Measurements from ENCODE around the gene JPH4. TPM values are rescaled to one million over a fixed set of nuclear protein-coding genes. Genes with fewer than 3 reads are reported as not detected.

Gene JPH4
- total RNA-seq, 2 experiments from 2014 or later, result not detected

DNA sequence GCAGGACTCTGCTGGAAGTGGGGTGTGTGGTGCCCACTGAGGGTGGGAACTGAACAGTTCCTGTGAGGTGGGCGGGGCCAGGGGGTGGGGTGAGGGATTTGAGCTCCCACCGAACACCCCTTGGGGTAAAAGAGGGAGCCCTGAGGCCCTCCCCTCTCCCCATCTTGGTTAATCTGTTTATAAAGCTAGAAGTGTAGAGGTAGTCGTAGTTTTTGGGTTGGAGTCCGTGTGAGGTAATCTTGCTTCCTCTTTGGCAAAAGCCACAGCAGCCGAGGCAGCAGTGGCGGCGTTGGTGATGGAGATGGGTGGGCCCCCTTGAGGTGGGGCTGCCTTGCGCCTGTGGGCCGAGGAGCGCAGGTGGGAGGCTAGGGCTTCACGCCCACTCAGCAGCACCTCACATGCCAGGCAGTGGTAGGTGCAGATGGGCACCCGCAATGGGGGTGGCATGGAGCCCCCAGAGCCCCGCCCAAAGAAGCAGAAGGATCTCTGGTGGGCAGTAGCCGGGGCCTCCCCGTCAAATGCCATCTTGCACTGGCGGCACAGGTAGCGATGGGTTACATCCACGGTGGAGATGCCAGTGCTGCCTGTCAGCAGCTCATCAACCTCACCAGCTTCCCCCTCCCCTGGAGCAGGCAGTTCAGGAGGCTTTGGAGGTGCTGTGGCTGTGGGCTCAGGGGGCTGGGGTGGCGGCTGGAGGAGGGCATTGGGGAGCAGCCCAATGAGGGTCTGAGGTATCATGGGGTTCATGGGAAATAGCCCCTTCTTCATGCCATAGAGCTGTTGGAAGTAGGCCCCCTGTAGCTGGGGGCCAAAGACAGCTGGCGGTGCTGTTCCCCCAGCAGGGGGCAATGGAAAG, 56.6 kb downstream of the JPH4 start:
- intact Hi-C loops (cut with micrococcal nuclease; ENCODE audit: unreplicated experiment), result no loop called here
- no peaks in the 10 kb centered on the region for H4K20me1 ChIP-seq (ENCODE audit: insufficient read depth, low read length)
- H3K36me3 ChIP-seq (ENCODE audit: insufficient read depth, low read length), result no peaks in the 10 kb centered on the region
- CTCF ChIA-PET (ENCODE audit: unreplicated experiment), result no interaction called here
- no peak overlapping the region for H3K4me3 ChIP-seq (ENCODE audit: low read depth, low read length, poor library complexity, severe bottlenecking)
- no peaks in the 10 kb centered on the region for H3K4me1 ChIP-seq (ENCODE audit: insufficient read depth, low read length, poor library complexity, severe bottlenecking)
- TF ChIP-seq, protein P1, sequence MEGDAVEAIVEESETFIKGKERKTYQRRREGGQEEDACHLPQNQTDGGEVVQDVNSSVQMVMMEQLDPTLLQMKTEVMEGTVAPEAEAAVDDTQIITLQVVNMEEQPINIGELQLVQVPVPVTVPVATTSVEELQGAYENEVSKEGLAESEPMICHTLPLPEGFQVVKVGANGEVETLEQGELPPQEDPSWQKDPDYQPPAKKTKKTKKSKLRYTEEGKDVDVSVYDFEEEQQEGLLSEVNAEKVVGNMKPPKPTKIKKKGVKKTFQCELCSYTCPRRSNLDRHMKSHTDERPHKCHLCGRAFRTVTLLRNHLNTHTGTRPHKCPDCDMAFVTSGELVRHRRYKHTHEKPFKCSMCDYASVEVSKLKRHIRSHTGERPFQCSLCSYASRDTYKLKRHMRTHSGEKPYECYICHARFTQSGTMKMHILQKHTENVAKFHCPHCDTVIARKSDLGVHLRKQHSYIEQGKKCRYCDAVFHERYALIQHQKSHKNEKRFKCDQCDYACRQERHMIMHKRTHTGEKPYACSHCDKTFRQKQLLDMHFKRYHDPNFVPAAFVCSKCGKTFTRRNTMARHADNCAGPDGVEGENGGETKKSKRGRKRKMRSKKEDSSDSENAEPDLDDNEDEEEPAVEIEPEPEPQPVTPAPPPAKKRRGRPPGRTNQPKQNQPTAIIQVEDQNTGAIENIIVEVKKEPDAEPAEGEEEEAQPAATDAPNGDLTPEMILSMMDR (conservative IDR thresholded peaks at IDR 0.05; ENCODE audit: low read length), result no peak
- TF ChIP-seq EZH2phosphoT487 (IDR thresholded peaks at IDR 0.05; ENCODE audit: borderline replicate concordance, low read depth, low read length), result no peak
- no peak for DNase-seq (ENCODE audit: low spot score)
- BruUV-seq (replicated peaks), result no TSS peak
- H3K9me2 ChIP-seq (ENCODE audit: insufficient read depth, low read length), result no peaks in the 10 kb centered on the region
- H3K27ac ChIP-seq (ENCODE audit: low read depth, low read length, poor library complexity, severe bottlenecking), result no peak overlapping the region
- H2AFZ ChIP-seq (ENCODE audit: low read length), result no peak overlapping the region
- H3K4me2 ChIP-seq (ENCODE audit: low read length), result no peak overlapping the region
- no peaks in the 10 kb centered on the region for H3K9me3 ChIP-seq (ENCODE audit: low read length)
- no peaks in the 10 kb centered on the region for H3K79me2 ChIP-seq (ENCODE audit: insufficient read depth, low read depth, low read length)
- POLR2A ChIA-PET, result interaction anchor here (0.5 kb wide), 1 partner anchor 13 kb away, joined by 3 read pairs; no protein-coding TSS in a partner anchor

DNA sequence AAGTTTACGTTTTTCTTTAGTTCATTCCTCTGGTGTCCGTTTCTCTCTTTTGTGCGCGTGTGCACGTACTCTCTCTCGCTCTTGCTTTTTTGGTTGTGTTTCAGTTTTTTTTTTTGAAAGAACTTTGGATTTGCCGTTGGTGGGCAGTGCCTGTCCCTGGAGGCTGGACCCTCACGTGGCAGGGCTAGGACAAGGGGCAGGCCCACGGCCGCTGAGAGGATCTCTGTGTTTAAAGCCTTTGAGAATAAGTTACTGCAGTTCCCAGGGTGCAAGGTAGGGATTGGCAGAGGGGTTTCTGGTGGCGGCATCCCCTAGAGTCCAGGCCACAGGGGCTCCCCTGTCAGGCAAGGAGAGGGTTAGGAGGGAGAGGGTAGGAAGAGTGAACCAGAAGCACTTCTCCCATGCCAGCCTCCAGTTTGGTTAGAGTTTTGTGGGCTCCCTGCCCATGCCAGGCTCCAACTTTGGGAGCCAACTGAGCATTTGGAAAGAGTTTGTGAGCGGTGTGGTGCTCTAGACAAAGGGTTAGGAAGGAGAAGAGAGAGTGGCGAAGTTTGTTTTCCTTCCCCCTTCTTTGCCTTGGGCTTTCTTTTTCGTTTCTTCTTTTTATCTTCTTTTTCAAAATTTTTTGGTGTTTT, 57.6 kb downstream of the JPH4 start:
- no peaks in the 10 kb centered on the region for H3K36me3 ChIP-seq (ENCODE audit: insufficient read depth, low read length)
- no peak for TF ChIP-seq EZH2phosphoT487 (IDR thresholded peaks at IDR 0.05; ENCODE audit: borderline replicate concordance, low read depth, low read length)
- TF ChIP-seq, protein P1 (conservative IDR thresholded peaks at IDR 0.05; ENCODE audit: low read length), result no peak
- ChIA-PET POLR2A (interaction anchor here (0.6 kb wide), 1 partner anchor 145 kb away, joined by 9 read pairs; no protein-coding TSS in a partner anchor), CTCF (ENCODE audit: unreplicated experiment) (interaction anchor here (0.6 kb wide), 1 partner anchor 33 kb away, joined by 3 read pairs; no protein-coding TSS in a partner anchor)
- H4K20me1 ChIP-seq (ENCODE audit: insufficient read depth, low read length), result no peaks in the 10 kb centered on the region
- H2AFZ ChIP-seq (ENCODE audit: low read length), result no peak overlapping the region
- H3K4me3 ChIP-seq (ENCODE audit: low read depth, low read length, poor library complexity, severe bottlenecking), result no peak overlapping the region
- H3K4me1 ChIP-seq (ENCODE audit: insufficient read depth, low read length, poor library complexity, severe bottlenecking), result no peaks in the 10 kb centered on the region
- no peaks in the 10 kb centered on the region for H3K9me3 ChIP-seq (ENCODE audit: low read length)
- intact Hi-C loops (cut with micrococcal nuclease; ENCODE audit: unreplicated experiment), result no loop called here
- no peak for DNase-seq (ENCODE audit: low spot score)
- no peaks in the 10 kb centered on the region for H3K9me2 ChIP-seq (ENCODE audit: insufficient read depth, low read length)
- H3K27ac ChIP-seq (ENCODE audit: low read depth, low read length, poor library complexity, severe bottlenecking), result no peak overlapping the region
- H3K4me2 ChIP-seq (ENCODE audit: low read length), result no peak overlapping the region
- no peaks in the 10 kb centered on the region for H3K79me2 ChIP-seq (ENCODE audit: insufficient read depth, low read depth, low read length)
- BruUV-seq (replicated peaks), result no TSS peak

DNA sequence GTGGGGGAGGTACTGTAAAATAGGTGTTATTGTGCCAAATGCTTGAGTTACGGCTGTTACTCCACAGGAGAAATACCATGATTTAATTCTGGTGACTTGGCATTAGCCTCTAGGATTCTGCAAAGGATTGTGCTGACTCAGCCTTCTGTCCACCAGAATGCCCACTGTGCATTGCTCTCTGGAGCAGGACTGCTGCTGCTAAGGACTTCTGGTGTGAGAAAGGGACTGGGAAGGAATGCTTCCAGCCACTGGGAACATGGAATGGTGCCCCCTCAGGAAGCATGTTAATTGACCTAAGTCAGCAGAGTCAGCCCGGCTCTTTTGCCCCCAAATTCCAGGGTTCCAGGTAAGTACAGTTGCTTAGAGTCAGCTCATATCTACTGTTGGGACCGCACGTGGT, 59.9 kb downstream of the JPH4 start:
- Histone ChIP-seq H3K79me2 (ENCODE audit: insufficient read depth, low read depth, low read length) (no peaks in the 10 kb centered on the region), H3K4me3 (ENCODE audit: low read depth, low read length, poor library complexity, severe bottlenecking) (no peak overlapping the region), H3K4me1 (ENCODE audit: insufficient read depth, low read length, poor library complexity, severe bottlenecking) (no peaks in the 10 kb centered on the region), H3K4me2 (ENCODE audit: low read length) (no peak overlapping the region), H3K9me2 (ENCODE audit: insufficient read depth, low read length) (no peaks in the 10 kb centered on the region), H4K20me1 (ENCODE audit: insufficient read depth, low read length) (no peaks in the 10 kb centered on the region), H3K27ac (ENCODE audit: low read depth, low read length, poor library complexity, severe bottlenecking) (no peak overlapping the region), H2AFZ (ENCODE audit: low read length) (no peak overlapping the region), H3K9me3 (ENCODE audit: low read length) (no peaks in the 10 kb centered on the region), H3K36me3 (ENCODE audit: insufficient read depth, low read length) (no peaks in the 10 kb centered on the region)
- BruUV-seq (replicated peaks), result no TSS peak
- CTCF ChIA-PET (ENCODE audit: unreplicated experiment), result no interaction called here
- POLR2A ChIA-PET, result no interaction called here
- TF ChIP-seq, protein P1 (conservative IDR thresholded peaks at IDR 0.05; ENCODE audit: low read length), result no peak
- TF ChIP-seq EZH2phosphoT487 (IDR thresholded peaks at IDR 0.05; ENCODE audit: borderline replicate concordance, low read depth, low read length), result no peak
- no peak for DNase-seq (ENCODE audit: low spot score)
- intact Hi-C loops (cut with micrococcal nuclease; ENCODE audit: unreplicated experiment), result no loop called here

Data from OCI-LY7 (cell line).